Neuron (in vitro differentiated cells): ENCODE measurements around the gene OLA1.
A peak's percentile ranks its signal among the peaks of the same experiment; 100 is the strongest.

Experiments
- H2AFZ ChIP-seq: one replicate; pipeline ENCODE4 v1.6.1; 2013; ENCODE audit warnings: low read depth, mild to moderate bottlenecking, inconsistent platforms, low read length, moderate library complexity
- H3K27me3 ChIP-seq: one replicate; pipeline ENCODE4 v1.6.1; 2013; ENCODE audit warnings: low read length; ENCODE audit not compliant: insufficient read depth
- H3K36me3 ChIP-seq: one replicate; pipeline ENCODE4 v1.6.1; 2013; ENCODE audit warnings: low read length; ENCODE audit not compliant: insufficient read depth
- H3K4me1 ChIP-seq: one replicate; pipeline ENCODE4 v1.6.1; 2013; ENCODE audit warnings: low read length; ENCODE audit not compliant: insufficient read depth
- H3K4me3 ChIP-seq: 2 replicates; pipeline ENCODE4 v1.5.1; 2013; ENCODE audit warnings: mild to moderate bottlenecking, low read length, moderate library complexity
- H3K9me3 ChIP-seq: one replicate; pipeline ENCODE4 v1.6.1; 2013; ENCODE audit warnings: low read length

Gene OLA1

DNA sequence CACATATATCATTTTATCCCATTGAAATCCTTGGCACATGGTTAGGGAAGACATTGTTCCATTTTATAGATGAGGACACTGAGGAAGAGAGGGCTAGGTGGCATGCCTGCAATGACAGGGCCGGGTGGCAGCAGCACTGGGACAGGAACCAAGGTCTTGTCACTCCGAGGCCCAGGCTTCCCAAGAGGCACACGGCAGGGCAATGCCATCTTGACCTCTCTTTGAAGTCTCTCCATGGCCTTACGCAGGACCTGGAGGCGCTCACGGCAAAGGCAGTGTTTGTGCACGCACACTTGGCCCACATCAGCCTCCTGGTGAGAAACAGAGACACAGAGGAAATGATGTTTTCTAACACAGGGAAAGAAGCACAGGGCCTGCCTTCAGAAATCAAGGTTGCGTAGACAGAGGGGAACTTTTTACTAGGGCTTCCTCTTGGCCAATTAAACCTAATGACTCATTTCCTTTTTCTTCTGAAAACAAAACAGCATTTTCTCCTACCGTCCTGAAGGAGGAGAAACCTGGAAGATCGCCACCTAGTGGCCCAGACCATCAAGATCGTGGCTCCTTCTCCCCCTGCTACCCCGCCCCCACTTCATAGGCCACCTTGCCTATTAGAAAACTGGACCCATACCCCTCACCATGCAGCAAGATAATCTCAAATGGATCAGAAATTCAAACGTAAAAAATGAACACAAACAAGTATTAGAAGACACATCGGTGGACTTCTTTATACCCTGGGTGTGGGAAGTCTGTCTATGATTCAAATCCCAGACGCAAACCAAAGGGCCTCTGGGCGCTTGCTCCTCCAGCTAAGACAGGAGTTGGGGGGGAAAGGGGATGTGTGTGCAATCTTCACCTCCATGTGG, 208.5 kb downstream of the OLA1 start:
- no peaks in the 10 kb centered on the region for H3K36me3 ChIP-seq
- peaks cover 4% of the 10 kb centered on the region for H3K4me1 ChIP-seq
- H3K4me3 ChIP-seq: peak overlapping the region; percentile 13
- no peaks in the 10 kb centered on the region for H3K27me3 ChIP-seq
- H2AFZ ChIP-seq: peak overlapping the region; percentile 46
- no peaks in the 10 kb centered on the region for H3K9me3 ChIP-seq

DNA sequence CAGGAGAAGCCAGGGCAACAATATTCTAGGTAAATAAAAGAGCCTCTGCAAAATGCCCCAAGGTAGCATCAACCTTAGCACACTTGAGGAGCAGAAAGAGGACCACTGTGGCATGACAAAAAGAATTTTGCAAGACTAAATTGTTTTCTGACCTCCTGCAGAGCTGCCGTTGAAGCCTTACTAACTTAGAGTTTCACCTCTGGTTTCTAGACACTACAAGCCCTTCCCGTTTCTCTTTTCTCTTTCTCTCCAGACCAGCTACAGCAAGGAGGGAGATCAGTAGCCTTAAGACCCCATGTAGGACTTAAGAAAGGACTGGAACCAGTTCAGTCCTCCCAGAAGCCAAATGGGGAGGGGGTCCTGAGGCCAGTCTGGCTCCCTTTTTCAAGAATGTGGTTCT, 209.9 kb downstream of the OLA1 start:
- H3K4me3 ChIP-seq: no peak overlapping the region
- no peaks in the 10 kb centered on the region for H3K9me3 ChIP-seq
- H2AFZ ChIP-seq: no peak overlapping the region
- no peaks in the 10 kb centered on the region for H3K36me3 ChIP-seq
- no peaks in the 10 kb centered on the region for H3K27me3 ChIP-seq
- H3K4me1 ChIP-seq: peaks cover 4% of the 10 kb centered on the region

DNA sequence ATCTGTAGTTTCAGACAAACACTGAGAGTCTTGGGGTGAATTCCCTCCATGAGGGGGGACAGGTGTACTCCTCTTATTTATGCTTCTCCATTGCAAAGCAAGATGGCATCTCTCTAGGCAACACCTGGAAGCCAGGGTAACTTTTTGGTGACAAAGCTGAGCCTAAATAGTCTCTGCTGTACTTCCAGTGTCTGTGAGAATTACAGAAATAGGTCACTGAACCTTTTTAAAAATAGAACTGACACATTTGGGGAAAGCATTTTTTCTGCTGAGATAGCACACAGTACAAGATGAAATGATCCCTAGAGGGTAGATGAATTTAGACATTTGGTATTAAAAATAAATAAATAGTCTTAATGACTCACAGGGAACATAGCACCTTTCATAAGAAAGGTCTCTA, 211.5 kb downstream of the OLA1 start:
- Histone ChIP-seq H3K36me3 (no peaks in the 10 kb centered on the region), H3K4me3 (no peak overlapping the region), H3K4me1 (peaks cover 4% of the 10 kb centered on the region), H2AFZ (no peak overlapping the region), H3K9me3 (no peaks in the 10 kb centered on the region), H3K27me3 (no peaks in the 10 kb centered on the region)

DNA sequence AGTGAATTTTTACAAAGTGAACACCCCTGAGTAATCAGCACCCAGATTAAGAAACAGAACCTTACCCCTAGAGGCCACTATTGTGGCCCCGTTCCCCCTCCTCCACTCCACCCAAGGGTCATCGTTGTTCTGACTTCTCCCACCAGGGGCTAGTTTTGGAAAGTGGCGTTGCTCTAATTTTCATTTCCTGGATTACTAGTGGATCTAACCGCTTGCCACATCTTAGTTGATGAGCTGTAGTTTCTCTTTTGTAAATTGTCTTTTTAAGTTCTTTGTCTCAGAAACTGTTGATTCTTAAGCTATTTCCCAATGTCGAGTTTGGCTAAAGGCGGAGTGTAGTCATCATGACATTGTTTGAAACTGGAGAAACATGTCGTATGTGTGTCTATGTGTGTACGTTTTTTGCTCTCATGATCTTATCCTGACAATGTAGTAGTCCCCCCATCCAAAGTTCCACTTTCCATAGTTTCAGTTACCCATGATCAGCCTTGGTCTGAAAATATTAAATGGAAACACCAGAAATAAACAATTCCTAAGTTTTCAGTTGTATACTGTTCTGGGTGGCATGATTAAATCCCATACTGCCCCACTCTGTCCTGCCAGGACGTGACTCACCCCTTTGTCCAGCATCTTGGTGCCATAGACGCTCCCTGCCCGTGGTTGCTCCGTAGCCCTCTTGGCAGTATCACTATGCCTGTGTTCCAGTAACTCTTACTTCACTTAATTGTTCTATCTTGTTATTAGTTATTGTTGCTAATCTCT, 212.2 kb downstream of the OLA1 start:
- Histone ChIP-seq H3K36me3 (no peaks in the 10 kb centered on the region), H2AFZ (no peak overlapping the region), H3K9me3 (no peaks in the 10 kb centered on the region), H3K4me1 (peaks cover 4% of the 10 kb centered on the region), H3K27me3 (no peaks in the 10 kb centered on the region), H3K4me3 (no peak overlapping the region)

DNA sequence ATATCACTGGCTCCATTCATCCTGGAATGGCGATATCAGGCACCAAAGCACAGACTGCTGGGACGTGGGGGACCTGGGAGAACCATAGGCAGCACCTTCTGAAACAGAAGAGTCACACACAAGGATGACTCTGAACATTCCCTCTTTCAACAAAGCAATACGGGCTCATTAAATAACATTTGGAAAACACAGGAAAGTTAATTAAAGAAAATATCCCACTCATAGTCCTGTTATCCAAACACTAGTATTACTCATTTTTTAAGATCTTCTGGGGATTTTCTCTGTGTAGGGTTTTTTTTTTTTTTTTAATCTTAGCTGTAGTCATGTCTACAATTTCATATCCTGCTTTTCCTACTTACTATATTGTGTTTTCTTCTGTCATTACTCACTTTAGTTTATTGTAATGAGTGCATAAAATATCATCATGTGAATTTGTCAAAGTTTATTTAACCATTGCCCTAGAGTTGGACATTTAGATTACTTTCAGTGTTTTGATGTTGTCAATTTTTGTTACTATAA, 213.2 kb downstream of the OLA1 start:
- H3K4me3 ChIP-seq: no peak overlapping the region
- peaks cover 4% of the 10 kb centered on the region for H3K4me1 ChIP-seq
- no peaks in the 10 kb centered on the region for H3K9me3 ChIP-seq
- H2AFZ ChIP-seq: no peak overlapping the region
- no peaks in the 10 kb centered on the region for H3K27me3 ChIP-seq
- H3K36me3 ChIP-seq: no peaks in the 10 kb centered on the region

DNA sequence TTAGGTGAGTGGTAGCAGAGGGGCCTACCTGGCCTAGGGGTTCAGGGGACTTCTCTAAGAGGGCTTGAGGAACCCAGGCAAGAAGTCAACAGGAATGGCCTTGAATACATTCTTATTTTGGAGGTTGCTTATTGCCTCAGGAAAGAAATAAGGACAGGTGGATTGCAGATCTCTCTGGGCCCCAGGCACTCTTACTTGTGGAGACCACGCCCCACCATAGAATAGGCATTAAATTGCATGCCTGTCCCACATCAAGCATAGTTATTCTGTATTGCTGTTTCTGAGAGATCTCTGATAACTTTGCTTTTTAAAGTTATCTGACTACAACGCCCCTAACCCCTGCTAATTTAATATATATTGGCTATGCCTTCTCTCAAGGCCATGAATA, 215.2 kb downstream of the OLA1 start:
- Histone ChIP-seq H3K9me3 (no peaks in the 10 kb centered on the region), H3K36me3 (no peaks in the 10 kb centered on the region), H2AFZ (no peak overlapping the region), H3K27me3 (no peaks in the 10 kb centered on the region), H3K4me1 (no peaks in the 10 kb centered on the region), H3K4me3 (no peak overlapping the region)

DNA sequence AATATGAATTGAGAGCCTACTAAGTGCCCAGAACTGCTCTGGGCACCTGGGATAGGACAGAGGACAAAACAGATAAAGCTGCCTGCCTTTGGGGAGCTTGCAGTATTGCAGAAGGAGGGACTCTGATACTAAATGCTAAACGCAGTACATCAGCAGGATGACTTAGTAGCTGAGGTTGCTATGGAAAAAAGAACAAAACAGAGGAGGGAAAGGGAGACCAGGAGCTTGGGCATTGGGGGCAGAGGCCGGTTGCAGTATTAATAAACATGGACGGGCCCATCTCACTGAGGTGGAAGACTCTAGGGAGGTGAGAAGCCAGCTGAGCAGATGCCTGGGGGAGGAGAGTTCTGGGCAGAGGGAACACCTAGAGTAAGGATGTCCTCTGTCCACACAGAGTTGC, 217.1 kb downstream of the OLA1 start:
- Histone ChIP-seq H3K9me3 (no peaks in the 10 kb centered on the region), H3K27me3 (no peaks in the 10 kb centered on the region), H3K4me3 (no peak overlapping the region), H3K36me3 (no peaks in the 10 kb centered on the region), H3K4me1 (no peaks in the 10 kb centered on the region), H2AFZ (no peak overlapping the region)

DNA sequence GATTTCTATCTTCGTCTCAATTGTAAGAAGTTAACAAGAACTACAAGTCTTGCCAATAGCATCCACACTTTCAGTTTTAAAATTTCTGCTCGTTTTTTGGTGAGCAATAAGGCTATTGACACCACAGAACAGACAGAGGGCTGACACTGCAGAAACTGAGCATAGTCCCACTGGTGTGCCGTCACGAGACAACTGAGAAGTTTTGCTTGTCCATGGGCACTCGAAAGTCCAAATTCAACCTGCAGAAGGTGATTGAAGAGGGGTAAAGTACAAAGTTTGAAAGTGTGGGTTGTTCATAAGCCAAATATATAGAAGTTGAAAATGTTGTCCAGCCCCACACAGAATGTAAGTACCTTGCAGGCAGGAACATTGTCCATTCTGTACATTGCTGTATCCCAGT, 219.4 kb downstream of the OLA1 start:
- Histone ChIP-seq H2AFZ (no peak overlapping the region), H3K36me3 (no peaks in the 10 kb centered on the region), H3K9me3 (no peaks in the 10 kb centered on the region), H3K4me1 (no peaks in the 10 kb centered on the region), H3K4me3 (no peak overlapping the region), H3K27me3 (no peaks in the 10 kb centered on the region)

DNA sequence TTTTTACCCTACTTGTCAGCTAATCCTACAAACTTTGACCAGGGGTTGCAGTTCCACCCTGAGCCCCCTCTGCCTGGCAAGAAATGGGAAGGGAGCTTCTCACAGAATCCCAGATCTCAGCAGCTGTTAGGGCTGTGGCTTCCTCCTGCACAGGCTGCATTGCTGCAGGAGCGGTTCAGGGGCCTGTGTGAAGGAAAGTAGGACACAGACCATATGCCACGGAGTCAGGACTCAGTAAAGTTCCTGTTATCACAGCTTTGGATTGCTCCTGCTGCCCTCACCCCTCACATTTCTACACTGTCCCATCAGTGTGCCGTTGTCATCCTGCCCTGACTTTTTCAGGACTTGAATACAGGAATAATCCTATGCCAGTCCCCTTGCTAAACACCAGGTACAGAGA, 220.4 kb downstream of the OLA1 start:
- Histone ChIP-seq H3K4me1 (peaks cover 5% of the 10 kb centered on the region), H3K27me3 (no peaks in the 10 kb centered on the region), H3K9me3 (no peaks in the 10 kb centered on the region), H2AFZ (no peak overlapping the region), H3K4me3 (no peak overlapping the region), H3K36me3 (no peaks in the 10 kb centered on the region)

DNA sequence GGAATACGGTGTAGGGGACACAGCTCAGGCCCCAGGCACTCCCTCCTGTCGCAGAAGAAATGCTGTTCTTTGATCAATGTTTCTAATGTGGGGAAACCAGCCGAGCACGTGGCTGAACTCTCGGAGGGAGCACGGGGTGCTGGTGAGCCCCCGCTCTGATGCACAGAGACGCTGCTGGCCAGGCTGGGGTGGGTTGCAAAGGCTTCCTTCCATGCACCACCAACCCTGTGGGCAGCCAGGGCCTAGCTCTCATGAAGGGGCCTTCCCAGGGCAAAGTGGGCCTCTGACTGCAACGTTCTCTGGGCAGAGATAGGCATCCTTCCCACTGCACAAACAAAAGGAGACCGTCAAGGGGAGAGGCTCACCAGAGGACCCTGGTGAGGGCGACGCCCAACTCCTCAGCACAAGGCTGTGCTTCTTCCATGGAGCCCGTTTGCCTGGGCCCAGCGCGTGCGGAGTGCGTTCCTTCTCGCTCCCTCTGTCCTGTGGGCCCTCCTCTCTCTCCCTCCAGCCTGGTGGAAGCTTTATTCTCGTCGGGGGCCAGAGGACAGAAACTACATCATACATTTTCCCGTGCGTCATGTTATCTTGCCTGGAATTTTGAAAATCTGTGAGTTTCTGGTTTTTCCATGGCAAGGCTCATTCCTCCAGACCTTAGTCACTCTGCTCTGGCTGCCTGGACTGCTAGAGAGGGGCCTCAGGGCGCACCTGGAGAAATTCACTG, 222.0 kb downstream of the OLA1 start:
- Histone ChIP-seq H3K4me1 (peaks cover 5% of the 10 kb centered on the region), H3K9me3 (no peaks in the 10 kb centered on the region), H2AFZ (no peak overlapping the region), H3K4me3 (no peak overlapping the region), H3K36me3 (no peaks in the 10 kb centered on the region), H3K27me3 (no peaks in the 10 kb centered on the region)

DNA sequence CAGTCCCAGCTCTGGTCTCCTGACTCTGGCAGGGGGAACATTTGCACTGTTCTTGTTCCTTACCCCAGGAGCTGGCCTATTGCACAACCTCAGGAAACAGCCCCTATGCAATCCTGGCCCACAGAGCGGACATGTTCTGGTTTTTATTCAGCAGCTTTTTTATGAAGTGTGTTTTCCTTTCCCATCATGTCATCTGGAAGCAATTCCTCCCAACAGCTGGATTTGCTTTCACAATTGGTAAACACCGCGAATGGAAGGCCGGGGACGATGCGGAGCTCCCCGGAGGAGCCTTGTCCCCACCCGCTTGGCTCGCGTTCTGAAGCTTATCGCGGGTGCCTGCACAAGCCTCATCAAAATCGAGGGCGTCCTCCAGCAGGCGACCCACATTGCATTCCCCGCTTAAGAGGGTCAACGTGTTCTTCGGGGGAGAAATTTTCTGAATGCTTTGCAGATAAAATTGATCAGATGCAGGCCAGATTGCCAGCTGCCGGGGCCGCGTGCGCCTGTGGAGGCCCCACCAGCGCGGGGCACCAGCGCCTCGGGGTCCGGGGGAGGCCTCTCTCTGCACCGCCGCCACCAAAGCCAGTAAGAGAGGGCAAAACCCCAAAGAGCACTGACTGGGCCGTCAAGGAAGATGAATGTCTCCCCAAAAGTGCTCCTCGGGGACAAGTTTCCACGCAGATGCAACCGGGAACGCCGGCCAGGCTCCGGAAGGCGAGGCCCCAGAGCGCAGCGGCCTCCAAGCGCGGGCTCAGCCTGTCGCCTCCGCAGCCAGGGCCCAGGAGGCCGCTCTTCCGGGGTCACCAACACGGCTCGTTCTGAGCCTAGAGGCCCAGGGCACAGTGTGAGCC, 222.8 kb downstream of the OLA1 start:
- H2AFZ ChIP-seq: no peak overlapping the region
- no peaks in the 10 kb centered on the region for H3K9me3 ChIP-seq
- H3K4me1 ChIP-seq: peaks cover 5% of the 10 kb centered on the region
- H3K27me3 ChIP-seq: no peaks in the 10 kb centered on the region
- no peaks in the 10 kb centered on the region for H3K36me3 ChIP-seq
- H3K4me3 ChIP-seq: no peak overlapping the region

DNA sequence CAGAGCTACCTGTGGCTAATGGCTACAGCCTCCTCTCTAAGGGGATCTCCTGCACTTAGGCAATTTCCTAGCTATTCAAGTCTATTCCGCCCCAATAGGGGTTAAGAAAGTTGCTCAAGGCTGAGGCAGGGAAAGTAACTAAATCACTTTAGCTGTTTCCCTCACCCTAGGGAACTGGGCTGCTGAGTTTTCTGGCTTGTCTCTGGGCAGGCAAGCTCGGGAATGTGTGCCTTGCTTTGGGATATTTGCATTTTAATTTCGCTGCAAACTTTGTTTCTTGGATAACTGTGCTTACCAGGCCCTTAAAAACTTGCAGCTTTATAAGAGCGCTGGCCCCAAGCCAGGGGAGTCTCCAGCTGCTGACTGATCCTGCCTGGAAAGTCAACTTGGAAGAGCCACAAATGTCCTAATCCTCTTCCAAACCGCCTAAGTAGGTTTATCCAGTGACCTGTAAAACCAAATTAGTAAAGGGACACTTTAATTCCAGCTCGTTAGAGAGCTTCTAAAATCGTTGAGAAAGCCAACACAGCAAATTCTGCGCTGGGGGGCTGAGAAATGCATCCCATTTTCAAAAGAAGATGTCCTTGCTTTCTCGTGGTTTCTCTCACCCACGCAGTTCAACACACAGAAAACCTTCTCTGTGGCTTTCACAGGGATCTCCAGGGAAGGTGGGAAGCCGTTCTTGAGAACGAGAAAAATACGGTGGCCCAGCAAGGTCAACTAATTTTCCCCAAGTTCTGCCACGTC, 223.6 kb downstream of the OLA1 start:
- no peak overlapping the region for H2AFZ ChIP-seq
- no peak overlapping the region for H3K4me3 ChIP-seq
- no peaks in the 10 kb centered on the region for H3K36me3 ChIP-seq
- H3K9me3 ChIP-seq: no peaks in the 10 kb centered on the region
- H3K27me3 ChIP-seq: no peaks in the 10 kb centered on the region
- peaks cover 5% of the 10 kb centered on the region for H3K4me1 ChIP-seq
